HCEC 1CT (cell line): Measurements from ENCODE around the gene ZNF426.

Experiments
- DNase-seq: peaks from one replicate; pipeline ENCODE4 v3.0.0-alpha.2; 2017

Gene ZNF426

GRCh38 chr19:9494096-9494495 is 44.3 kb downstream of the ZNF426 start:
- DNase-seq: no peak

GRCh38 chr19:9487016-9487415 is 51.4 kb downstream of the ZNF426 start:
- DNase-seq: no peak

GRCh38 chr19:9485140-9485539 is 53.3 kb downstream of the ZNF426 start:
- no peak for DNase-seq

GRCh38 chr19:9474975-9475374 is 63.5 kb downstream of the ZNF426 start:
- DNase-seq: no peak
